ENCODE results near the gene MEMO1. TPM values are rescaled to one million over a fixed set of nuclear protein-coding genes. Genes with fewer than 3 reads are reported as not detected.

The MEMO1 gene
- total RNA-seq, 1 experiment from 2014 or later, result 44.7 TPM

- H3K9ac ChIP-seq (ENCODE audit: low read length), result no peak overlapping the region
- ChIA-PET POLR2A (no interaction called here), RAD21 (ENCODE audit: low non-redundant PET in 1 of 2, low total read pairs in 2 of 2, uncharacterized antibody in 2 of 2, unreplicated experiment in 2 of 2) (no interaction called here), CTCF (no interaction called here)
- no peak for TF ChIP-seq FOSL1 (IDR thresholded peaks at IDR 0.05; ENCODE audit: low read depth)
- no peak for TF ChIP-seq CTCF (IDR thresholded peaks at IDR 0.05 in 2 of 3, conservative IDR thresholded peaks at IDR 0.05 in 1 of 3; ENCODE audit: borderline replicate concordance in 1 of 3, insufficient read depth in 1 of 3, low read depth in 2 of 3, low read length in 2 of 3)
- TF ChIP-seq ZFX (IDR thresholded peaks at IDR 0.05), result no peak
- TF ChIP-seq ELF1 (IDR thresholded peaks at IDR 0.05; ENCODE audit: borderline replicate concordance, low read depth), result no peak
- TF ChIP-seq ZNF274 (IDR thresholded peaks at IDR 0.05; ENCODE audit: low read depth, low read length), result no peak
- TF ChIP-seq REST (IDR thresholded peaks at IDR 0.05; ENCODE audit: low read depth), result no peak
- TF ChIP-seq CBX3 (IDR thresholded peaks at IDR 0.05; ENCODE audit: low read depth), result no peak
- no peak for TF ChIP-seq EZH2 (IDR thresholded peaks at IDR 0.05)
- TF ChIP-seq ZBTB33 (IDR thresholded peaks at IDR 0.05; ENCODE audit: extremely low read depth, insufficient replicate concordance, low read length), result no peak
- no peak for TF ChIP-seq SP1 (IDR thresholded peaks at IDR 0.05; ENCODE audit: low read depth)
- no peak for TF ChIP-seq SRF (IDR thresholded peaks at IDR 0.05; ENCODE audit: low read depth)
- TF ChIP-seq EZH2phosphoT487 (IDR thresholded peaks at IDR 0.05; ENCODE audit: borderline replicate concordance), result no peak
- no peak for TF ChIP-seq TCF7L2 (IDR thresholded peaks at IDR 0.05; ENCODE audit: borderline replicate concordance, extremely low read depth, insufficient read depth, insufficient read length)
- TF ChIP-seq CEBPB (IDR thresholded peaks at IDR 0.05; ENCODE audit: low read depth), result no peak
- TF ChIP-seq POLR2AphosphoS5 (IDR thresholded peaks at IDR 0.05; ENCODE audit: low read depth, low read length), result no peak
- TF ChIP-seq JUND (IDR thresholded peaks at IDR 0.05), result no peak
- TF ChIP-seq EGR1 (IDR thresholded peaks at IDR 0.05; ENCODE audit: low read depth), result no peak
- TF ChIP-seq ATF3 (IDR thresholded peaks at IDR 0.05), result no peak
- no peak for TF ChIP-seq YY1 (IDR thresholded peaks at IDR 0.05; ENCODE audit: extremely low read depth, insufficient replicate concordance, low read depth, low read length)
- TF ChIP-seq POLR2A (IDR thresholded peaks at IDR 0.05; ENCODE audit: borderline replicate concordance, extremely low read depth, insufficient read depth, insufficient read length), result no peak
- no peak for DNase-seq (ENCODE audit: low read depth, low spot score)
- no peaks in the 10 kb centered on the region for H3K27me3 ChIP-seq (ENCODE audit: insufficient read depth, low read length)
- no peak for ATAC-seq
- no peak overlapping the region for H3K4me3 ChIP-seq (replicated peaks in 1 of 2; ENCODE audit: low read depth in 1 of 2, low read length in 2 of 2)
- 0 out of 4 replicates have a peak, but pooled peaks cover 0 to 8% of the 10 kb centered on the region in 2 experiments for H3K36me3 ChIP-seq (ENCODE audit: control insufficient read depth in 1 of 2, insufficient read depth in 2 of 2, low read length in 2 of 2)
- intact Hi-C loops (cut with micrococcal nuclease), result no loop called here
- H3K27ac ChIP-seq (ENCODE audit: low read depth, low read length), result no peak overlapping the region
- H2AFZ ChIP-seq (ENCODE audit: low read depth, low read length, poor library complexity, severe bottlenecking), result no peak overlapping the region
- H3K9me2 ChIP-seq (ENCODE audit: insufficient read depth), result no peaks in the 10 kb centered on the region
- BruUV-seq (replicated peaks), result no TSS peak
- H3K4me2 ChIP-seq (ENCODE audit: low read length), result no peak overlapping the region
- H4K20me1 ChIP-seq (ENCODE audit: insufficient read depth), result peaks cover 3% of the 10 kb centered on the region; the same call in 1 of the 2 replicates
- H3K4me1 ChIP-seq (ENCODE audit: control insufficient read depth in 1 of 2, insufficient read depth in 2 of 2, low read length in 2 of 2), result no peaks in the 10 kb centered on the region
- peaks cover 10% of the 10 kb centered on the region; the same call in 1 of the 2 replicates for H3K79me2 ChIP-seq (ENCODE audit: insufficient read depth, low read length)
- peaks cover 0 to 3% of the 10 kb centered on the region in 2 experiments; a peak in 1 of 4 replicates for H3K9me3 ChIP-seq (ENCODE audit: control insufficient read depth in 1 of 2, insufficient read depth in 1 of 2, low read depth in 1 of 2, low read length in 2 of 2)
Measured at GRCh38 chr2:31893094-31893493, 117.7 kb downstream of the MEMO1 start.

Measured in HCT116 (cell line).